Adrenal gland (tissue), 5 donors: Measurements from ENCODE around the gene STXBP5.

Experiments used
- POLR2A ChIP-seq, 2 donors: fragments of 450-650 bp; IDR thresholded peaks; one replicate each; pipeline ENCODE4 v1.6.1; 2017; ENCODE audit warnings: antibody characterized with exemption in 2 of 2, mild to moderate bottlenecking in 2 of 2, moderate library complexity in 1 of 2
- TF ChIP-seq, protein P1 (sequence below), 6 experiments: fragments of 450-650 bp in 4 of 6; fragments of 200-600 bp in 2 of 6; sonication (generic) in 1 of 6; IDR thresholded peaks; 1 replicate in 5 of 6; 2 replicates in 1 of 6; pipeline versions ENCODE4 v1.5.1 to v1.8.0; 2016 to 2021; ENCODE audit warnings: antibody characterized with exemption in 6 of 6, mild to moderate bottlenecking in 2 of 6, moderate library complexity in 1 of 6
- donor health status: DM: no; HTN: no; CAD: no.

- TF ChIP-seq, protein P1, sequence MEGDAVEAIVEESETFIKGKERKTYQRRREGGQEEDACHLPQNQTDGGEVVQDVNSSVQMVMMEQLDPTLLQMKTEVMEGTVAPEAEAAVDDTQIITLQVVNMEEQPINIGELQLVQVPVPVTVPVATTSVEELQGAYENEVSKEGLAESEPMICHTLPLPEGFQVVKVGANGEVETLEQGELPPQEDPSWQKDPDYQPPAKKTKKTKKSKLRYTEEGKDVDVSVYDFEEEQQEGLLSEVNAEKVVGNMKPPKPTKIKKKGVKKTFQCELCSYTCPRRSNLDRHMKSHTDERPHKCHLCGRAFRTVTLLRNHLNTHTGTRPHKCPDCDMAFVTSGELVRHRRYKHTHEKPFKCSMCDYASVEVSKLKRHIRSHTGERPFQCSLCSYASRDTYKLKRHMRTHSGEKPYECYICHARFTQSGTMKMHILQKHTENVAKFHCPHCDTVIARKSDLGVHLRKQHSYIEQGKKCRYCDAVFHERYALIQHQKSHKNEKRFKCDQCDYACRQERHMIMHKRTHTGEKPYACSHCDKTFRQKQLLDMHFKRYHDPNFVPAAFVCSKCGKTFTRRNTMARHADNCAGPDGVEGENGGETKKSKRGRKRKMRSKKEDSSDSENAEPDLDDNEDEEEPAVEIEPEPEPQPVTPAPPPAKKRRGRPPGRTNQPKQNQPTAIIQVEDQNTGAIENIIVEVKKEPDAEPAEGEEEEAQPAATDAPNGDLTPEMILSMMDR (IDR thresholded peaks at IDR 0.05) = no peak
- TF ChIP-seq POLR2A (IDR thresholded peaks at IDR 0.05) = no peak
These were observed 7.6 kb downstream of the STXBP5 start for GRCh38 chr6:147211831-147212230.
